Sigmoid colon (tissue), 7 donors: ENCODE data around the gene KCNJ3. TPM values are rescaled to one million over a fixed set of nuclear protein-coding genes. Genes with fewer than 3 reads are reported as not detected.

Source experiments
- DNase-seq: peaks from one replicate; pipeline ENCODE4 v3.0.0-alpha.2; 2019
- H3K27ac ChIP-seq, 4 donors: fragments of 200-600 bp; sonication (generic); one replicate each; pipeline ENCODE4 v1.5.1; 2016 to 2019; ENCODE audit warnings: mild to moderate bottlenecking in 1 of 4
- H3K27me3 ChIP-seq, 3 donors: fragments of 200-600 bp; sonication (generic); one replicate each; pipeline ENCODE4 v1.5.1; 2019; ENCODE audit warnings: mild to moderate bottlenecking in 1 of 3
- H3K36me3 ChIP-seq, 4 donors: fragments of 200-600 bp; sonication (generic); one replicate each; pipeline ENCODE4 v1.5.1; 2016 to 2019
- H3K4me1 ChIP-seq, 4 donors: fragments of 200-600 bp; sonication (generic); one replicate each; pipeline ENCODE4 v1.5.1; 2017 to 2019
- H3K4me3 ChIP-seq, 4 donors: fragments of 200-600 bp; sonication (generic); one replicate each; pipeline ENCODE4 v1.5.1; 2017 to 2019; ENCODE audit warnings: mild to moderate bottlenecking in 2 of 4, moderate library complexity in 1 of 4
- H3K9me3 ChIP-seq, 4 donors: fragments of 200-600 bp in 3 of 4; sonication (generic) in 3 of 4; one replicate each; pipeline versions ENCODE4 v1.5.1 to v1.6.1; 2013 to 2019
- CTCF ChIP-seq, 4 experiments: fragments of 450-650 bp in 3 of 4; fragments of 200-600 bp in 1 of 4; IDR thresholded peaks; one replicate each; pipeline ENCODE4 v1.5.1; 2016 to 2019; ENCODE audit warnings: antibody characterized with exemption in 4 of 4, mild to moderate bottlenecking in 3 of 4, moderate library complexity in 2 of 4
- EP300 ChIP-seq, 4 donors: sonication (generic); formaldehyde crosslinking; IDR thresholded peaks; one replicate each; pipeline ENCODE4 v1.6.1; 2017; ENCODE audit warnings: antibody characterized with exemption in 4 of 4
- POLR2A ChIP-seq, 2 donors: fragments of 450-650 bp; IDR thresholded peaks; one replicate each; pipeline ENCODE4 v1.6.1; 2016; ENCODE audit warnings: antibody characterized with exemption in 2 of 2, mild to moderate bottlenecking in 2 of 2, moderate library complexity in 2 of 2
- POLR2AphosphoS5 ChIP-seq, 4 donors: sonication (generic); formaldehyde crosslinking; IDR thresholded peaks; one replicate each; pipeline ENCODE4 v1.6.1; 2017; ENCODE audit warnings: antibody characterized with exemption in 4 of 4
- WGBS, 2 donors: extraction: QIAGEN DNeasy Blood & Tissue Kit; methylation state at CpG; one replicate each; pipeline ENCODE4 v1.1.7; 2013; 5-methylcytosine and 5-hydroxymethylcytosine counted together
- intact Hi-C: fragments of 100-400 bp; cut with DNase I; formaldehyde crosslinking; loops from one replicate; pipeline ENCODE4 v1.15.1; 2023
- polyA plus RNA-seq, 3 donors: library from polyadenylated mRNA; stranded (reverse); fragments of 200-250 nt; gene quantifications; one replicate each; pipeline ENCODE4 v1.2.3, GENCODE V29; 2013
- total RNA-seq, 4 donors: library from RNA; depleted of rRNA; stranded (reverse); fragments of >200 nt; gene quantifications; one replicate each; pipeline ENCODE4 v1.1.0, GENCODE V29; 2016
- donor health status: healthy with polysubstance abuse.
- donor health status: Bipolar disorder and iron deficiency.
- donor health status: healthy.

KCNJ3 gene
- total and polyA plus RNA-seq, 7 donors, result under 0.01 to 0.60 (median 0.16) TPM

GRCh38 chr2:154709215-154709614 is 10.7 kb downstream of the KCNJ3 start:
- Histone ChIP-seq H3K9me3 (no peaks in the 10 kb centered on the region), H3K27ac (no peak overlapping the region), H3K36me3 (no peaks in the 10 kb centered on the region), H3K27me3 (no peaks in the 10 kb centered on the region), H3K4me1 (no peaks in the 10 kb centered on the region), H3K4me3 (no peak overlapping the region)
- whole genome bisulfite sequencing, 2 donors, result 74 to 81% methylated on average over 3 of the region's 3 CpGs
- DNase-seq, result no peak
- intact Hi-C loops, result no loop called here
- TF ChIP-seq POLR2AphosphoS5 (IDR thresholded peaks at IDR 0.05) (no peak), EP300 (IDR thresholded peaks at IDR 0.05) (no peak), CTCF (IDR thresholded peaks at IDR 0.05) (no peak), POLR2A (IDR thresholded peaks at IDR 0.05) (no peak)

DNA sequence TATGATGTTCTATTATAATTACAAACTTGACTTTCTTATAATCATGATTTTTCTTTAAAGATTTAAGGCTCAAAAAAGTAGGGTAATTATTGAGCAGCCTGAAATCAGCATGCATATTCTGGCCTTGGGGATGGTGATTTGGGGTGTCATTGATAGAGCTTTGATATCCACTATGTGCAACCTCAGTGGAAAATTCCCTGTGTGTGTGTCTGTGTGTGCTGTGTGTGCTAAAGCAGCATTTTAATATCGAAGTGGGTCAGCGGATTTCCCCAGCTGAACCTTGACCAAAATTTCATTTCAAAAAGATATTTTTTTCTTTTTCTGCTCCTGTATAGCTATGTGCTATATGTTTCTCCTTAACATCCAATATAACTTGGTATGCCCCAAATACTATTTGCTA is 11.6 kb downstream of the KCNJ3 start:
- WGBS, 2 donors, result 87 to 93% methylated on average over 2 of the region's 2 CpGs
- H3K27ac ChIP-seq, result no peak overlapping the region
- H3K4me3 ChIP-seq, result no peak overlapping the region
- no peak for DNase-seq
- H3K36me3 ChIP-seq, result no peaks in the 10 kb centered on the region
- no peaks in the 10 kb centered on the region for H3K9me3 ChIP-seq
- no peak for TF ChIP-seq POLR2A (IDR thresholded peaks at IDR 0.05)
- no peak for TF ChIP-seq POLR2AphosphoS5 (IDR thresholded peaks at IDR 0.05)
- TF ChIP-seq CTCF (IDR thresholded peaks at IDR 0.05), result no peak
- no peak for TF ChIP-seq EP300 (IDR thresholded peaks at IDR 0.05)
- no peaks in the 10 kb centered on the region for H3K27me3 ChIP-seq
- intact Hi-C loops, result no loop called here
- H3K4me1 ChIP-seq, result no peaks in the 10 kb centered on the region

DNA sequence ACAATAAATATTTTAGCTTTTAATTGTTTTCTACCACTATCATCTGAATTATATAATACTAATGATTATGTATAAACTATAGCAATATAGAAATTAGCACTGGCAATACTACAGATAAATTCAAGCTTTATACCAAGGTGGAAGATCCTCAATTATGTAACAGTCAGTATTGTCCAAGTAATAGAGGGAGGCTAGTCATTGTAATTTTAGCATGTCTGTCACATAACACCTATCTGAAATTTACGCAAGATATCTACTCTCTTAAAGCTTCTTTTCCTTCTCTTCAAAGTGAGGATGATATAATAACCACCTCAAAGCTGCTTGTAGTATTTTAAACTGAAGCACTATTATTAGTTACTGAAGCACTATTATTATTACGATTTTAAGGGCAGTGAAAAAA is 12.2 kb downstream of the KCNJ3 start:
- no peak for TF ChIP-seq EP300 (IDR thresholded peaks at IDR 0.05)
- TF ChIP-seq POLR2A (IDR thresholded peaks at IDR 0.05), result no peak
- TF ChIP-seq CTCF (IDR thresholded peaks at IDR 0.05), result no peak
- no peak for TF ChIP-seq POLR2AphosphoS5 (IDR thresholded peaks at IDR 0.05)
- Histone ChIP-seq H3K4me1 (no peaks in the 10 kb centered on the region), H3K9me3 (no peaks in the 10 kb centered on the region), H3K27ac (no peak overlapping the region), H3K4me3 (no peak overlapping the region), H3K27me3 (no peaks in the 10 kb centered on the region), H3K36me3 (no peaks in the 10 kb centered on the region)
- 90 to 95% methylated on average over 2 of the region's 2 CpGs for whole genome bisulfite sequencing, 2 donors
- DNase-seq, result no peak
- intact Hi-C loops, result no loop called here

- H3K27ac ChIP-seq, result no peak overlapping the region
- H3K36me3 ChIP-seq, result no peaks in the 10 kb centered on the region
- intact Hi-C loops, result no loop called here
- DNase-seq, result no peak
- no peaks in the 10 kb centered on the region for H3K27me3 ChIP-seq
- TF ChIP-seq EP300 (IDR thresholded peaks at IDR 0.05) (no peak), CTCF (IDR thresholded peaks at IDR 0.05) (no peak), POLR2A (IDR thresholded peaks at IDR 0.05) (no peak), POLR2AphosphoS5 (IDR thresholded peaks at IDR 0.05) (no peak)
- no peaks in the 10 kb centered on the region for H3K4me1 ChIP-seq
- no peaks in the 10 kb centered on the region for H3K9me3 ChIP-seq
- no peak overlapping the region for H3K4me3 ChIP-seq
These were observed 15.2 kb downstream of the KCNJ3 start for GRCh38 chr2:154713675-154714074.

DNA sequence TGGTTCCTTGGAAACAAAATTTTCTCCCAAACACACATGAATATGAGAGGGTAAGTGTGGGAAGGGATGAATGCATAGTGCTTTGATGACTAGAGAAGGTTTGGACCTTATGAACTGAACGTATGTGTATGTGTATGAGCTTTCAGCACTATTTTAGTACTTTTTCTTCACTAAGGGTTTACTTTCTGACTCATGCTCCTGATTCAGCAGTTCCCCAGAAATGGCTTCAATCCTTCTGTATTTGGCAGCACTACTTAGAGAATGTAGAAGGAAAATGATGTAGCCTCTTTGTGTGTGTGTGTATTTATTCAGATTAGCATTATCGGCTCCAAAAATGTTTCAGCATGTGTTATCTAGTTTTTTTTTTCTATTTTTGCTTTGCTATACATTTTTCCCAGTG is 22.2 kb downstream of the KCNJ3 start:
- no peak for TF ChIP-seq POLR2A (IDR thresholded peaks at IDR 0.05)
- no peak for TF ChIP-seq CTCF (IDR thresholded peaks at IDR 0.05)
- no peak for TF ChIP-seq EP300 (IDR thresholded peaks at IDR 0.05)
- no peak for TF ChIP-seq POLR2AphosphoS5 (IDR thresholded peaks at IDR 0.05)
- no peaks in the 10 kb centered on the region for H3K36me3 ChIP-seq
- no peak overlapping the region for H3K27ac ChIP-seq
- 59 to 78% methylated on average over 2 of the region's 2 CpGs for WGBS, 2 donors
- no peaks in the 10 kb centered on the region for H3K9me3 ChIP-seq
- H3K27me3 ChIP-seq, result no peaks in the 10 kb centered on the region
- H3K4me1 ChIP-seq, result no peaks in the 10 kb centered on the region
- intact Hi-C loops, result no loop called here
- no peak for DNase-seq
- H3K4me3 ChIP-seq, result no peak overlapping the region
